SU-DHL-6 (cell line): ENCODE results near the gene ART1.

Experiments used
- H2AFZ ChIP-seq: fragments of 200-600 bp; sonication (generic); 2 replicates; pipeline ENCODE4 v1.6.1; 2014; ENCODE audit warnings: low read depth, mild to moderate bottlenecking, moderate library complexity, mixed read lengths, antibody characterized with exemption, low read length; ENCODE audit not compliant: severe bottlenecking
- H3F3A ChIP-seq: fragments of 200-600 bp; shearing (Covaris generic); 2 replicates; pipeline ENCODE4 v1.6.0; 2016; ENCODE audit warnings: antibody characterized with exemption, mild to moderate bottlenecking; ENCODE audit not compliant: insufficient read depth
- H3K27ac ChIP-seq: fragments of 200-600 bp; sonication (generic); 2 replicates; pipeline ENCODE4 v1.5.1; 2016; ENCODE audit warnings: low read depth, mild to moderate bottlenecking, low read length, moderate library complexity, mixed read lengths
- H3K27me3 ChIP-seq: fragments of 200-600 bp; sonication (generic), shearing (Covaris generic); 2 replicates; pipeline ENCODE4 v1.6.0; 2014; ENCODE audit warnings: mild to moderate bottlenecking, low read length
- H3K36me3 ChIP-seq: fragments of 200-600 bp; sonication (generic); 2 replicates; pipeline ENCODE4 v1.6.1; 2014; ENCODE audit warnings: mild to moderate bottlenecking, low read length, mixed read lengths
- H3K4me2 ChIP-seq: fragments of 300-600, 200-600 bp; shearing (Covaris generic), sonication (generic); 2 replicates; pipeline ENCODE4 v1.6.0; 2014; ENCODE audit warnings: low read length, low read depth, mild to moderate bottlenecking; ENCODE audit not compliant: poor library complexity, severe bottlenecking
- H3K4me3 ChIP-seq: fragments of 200-600 bp; sonication (generic); 2 replicates; pipeline ENCODE4 v1.5.1; 2014; ENCODE audit warnings: antibody characterized with exemption, low read length, mild to moderate bottlenecking, mixed read lengths; ENCODE audit not compliant: insufficient read depth, poor library complexity, severe bottlenecking
- H3K79me2 ChIP-seq: fragments of 200-600 bp; sonication (generic); 2 replicates; pipeline ENCODE4 v1.6.1; 2014; ENCODE audit warnings: mild to moderate bottlenecking, low read length, moderate library complexity; ENCODE audit not compliant: insufficient read depth
- H3K9ac ChIP-seq: fragments of 200-600 bp; sonication (generic); 2 replicates; pipeline ENCODE4 v1.7.0; 2014; ENCODE audit warnings: mild to moderate bottlenecking, low read length
- H3K9me2 ChIP-seq: fragments of 200-600 bp; sonication (generic); replicated peaks from 2 replicates; pipeline ENCODE4 v1.6.1; 2014; ENCODE audit warnings: low read length; ENCODE audit not compliant: insufficient read depth
- H3K9me3 ChIP-seq: fragments of 200-600 bp; sonication (generic); 2 replicates; pipeline ENCODE4 v1.6.1; 2014; ENCODE audit warnings: low read length, mixed read lengths; ENCODE audit not compliant: insufficient read depth
- H4K20me1 ChIP-seq: fragments of 200-600 bp; sonication (generic); 2 replicates; pipeline ENCODE4 v1.6.1; 2014; ENCODE audit warnings: low read depth, mild to moderate bottlenecking, antibody characterized with exemption, low read length, moderate library complexity, mixed read lengths
- EZH2phosphoT487 ChIP-seq: fragments of 200-600 bp; sonication (generic), shearing (Covaris generic); conservative IDR thresholded peaks from 2 replicates; pipeline ENCODE4 v1.6.1; 2018; ENCODE audit warnings: mild to moderate bottlenecking, antibody characterized with exemption, low read length, moderate library complexity, mixed read lengths
- TF ChIP-seq, protein P1 (sequence below): fragments of 200-600 bp; sonication (generic); IDR thresholded peaks from one replicate; pipeline ENCODE4 v1.5.1; 2017; ENCODE audit warnings: antibody characterized with exemption, mild to moderate bottlenecking, low read length, moderate library complexity; ENCODE audit not compliant: insufficient read depth, poor library complexity, severe bottlenecking

The ART1 gene

DNA sequence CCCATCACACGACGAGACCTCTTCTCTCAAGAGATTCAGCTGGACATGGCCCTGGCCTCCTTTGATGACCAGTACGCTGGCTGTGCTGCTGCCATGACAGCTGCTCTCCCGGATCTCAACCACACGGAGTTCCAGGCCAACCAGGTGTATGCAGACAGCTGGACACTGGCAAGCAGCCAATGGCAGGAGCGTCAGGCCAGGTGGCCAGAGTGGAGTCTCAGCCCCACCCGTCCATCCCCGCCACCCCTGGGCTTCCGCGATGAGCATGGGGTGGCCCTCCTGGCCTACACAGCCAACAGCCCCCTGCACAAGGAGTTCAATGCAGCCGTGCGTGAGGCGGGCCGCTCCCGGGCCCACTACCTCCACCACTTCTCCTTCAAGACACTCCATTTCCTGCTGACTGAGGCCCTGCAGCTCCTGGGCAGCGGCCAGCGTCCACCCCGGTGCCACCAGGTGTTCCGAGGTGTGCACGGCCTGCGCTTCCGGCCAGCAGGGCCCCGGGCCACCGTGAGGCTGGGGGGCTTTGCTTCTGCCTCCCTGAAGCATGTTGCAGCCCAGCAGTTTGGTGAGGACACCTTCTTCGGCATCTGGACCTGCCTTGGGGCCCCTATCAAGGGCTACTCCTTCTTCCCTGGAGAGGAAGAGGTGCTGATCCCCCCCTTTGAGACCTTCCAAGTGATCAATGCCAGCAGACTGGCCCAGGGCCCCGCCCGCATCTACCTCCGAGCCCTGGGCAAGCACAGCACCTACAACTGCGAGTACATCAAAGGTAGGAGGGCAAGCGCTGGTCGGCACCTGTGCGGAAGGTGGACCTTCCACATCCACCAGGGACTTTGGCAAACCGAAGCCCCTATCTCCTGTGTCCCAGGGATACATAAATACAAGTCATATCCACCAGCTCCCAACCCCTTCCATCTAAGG is 14.9 kb downstream of the ART1 start:
- no peak overlapping the region for H3K4me3 ChIP-seq
- no peak overlapping the region for H2AFZ ChIP-seq
- no peaks in the 10 kb centered on the region for H3K36me3 ChIP-seq
- H3K9me2 ChIP-seq: no peaks in the 10 kb centered on the region
- H3K79me2 ChIP-seq: no peaks in the 10 kb centered on the region
- no peak overlapping the region for H3K4me2 ChIP-seq
- no peak for TF ChIP-seq EZH2phosphoT487
- TF ChIP-seq, protein P1, sequence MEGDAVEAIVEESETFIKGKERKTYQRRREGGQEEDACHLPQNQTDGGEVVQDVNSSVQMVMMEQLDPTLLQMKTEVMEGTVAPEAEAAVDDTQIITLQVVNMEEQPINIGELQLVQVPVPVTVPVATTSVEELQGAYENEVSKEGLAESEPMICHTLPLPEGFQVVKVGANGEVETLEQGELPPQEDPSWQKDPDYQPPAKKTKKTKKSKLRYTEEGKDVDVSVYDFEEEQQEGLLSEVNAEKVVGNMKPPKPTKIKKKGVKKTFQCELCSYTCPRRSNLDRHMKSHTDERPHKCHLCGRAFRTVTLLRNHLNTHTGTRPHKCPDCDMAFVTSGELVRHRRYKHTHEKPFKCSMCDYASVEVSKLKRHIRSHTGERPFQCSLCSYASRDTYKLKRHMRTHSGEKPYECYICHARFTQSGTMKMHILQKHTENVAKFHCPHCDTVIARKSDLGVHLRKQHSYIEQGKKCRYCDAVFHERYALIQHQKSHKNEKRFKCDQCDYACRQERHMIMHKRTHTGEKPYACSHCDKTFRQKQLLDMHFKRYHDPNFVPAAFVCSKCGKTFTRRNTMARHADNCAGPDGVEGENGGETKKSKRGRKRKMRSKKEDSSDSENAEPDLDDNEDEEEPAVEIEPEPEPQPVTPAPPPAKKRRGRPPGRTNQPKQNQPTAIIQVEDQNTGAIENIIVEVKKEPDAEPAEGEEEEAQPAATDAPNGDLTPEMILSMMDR: no peak
- no peaks in the 10 kb centered on the region for H4K20me1 ChIP-seq
- H3K27ac ChIP-seq: no peak overlapping the region
- no peak overlapping the region for H3K9ac ChIP-seq
- no peaks in the 10 kb centered on the region for H3K9me3 ChIP-seq
- H3F3A ChIP-seq: no peaks in the 10 kb centered on the region
- H3K27me3 ChIP-seq: no peaks in the 10 kb centered on the region

DNA sequence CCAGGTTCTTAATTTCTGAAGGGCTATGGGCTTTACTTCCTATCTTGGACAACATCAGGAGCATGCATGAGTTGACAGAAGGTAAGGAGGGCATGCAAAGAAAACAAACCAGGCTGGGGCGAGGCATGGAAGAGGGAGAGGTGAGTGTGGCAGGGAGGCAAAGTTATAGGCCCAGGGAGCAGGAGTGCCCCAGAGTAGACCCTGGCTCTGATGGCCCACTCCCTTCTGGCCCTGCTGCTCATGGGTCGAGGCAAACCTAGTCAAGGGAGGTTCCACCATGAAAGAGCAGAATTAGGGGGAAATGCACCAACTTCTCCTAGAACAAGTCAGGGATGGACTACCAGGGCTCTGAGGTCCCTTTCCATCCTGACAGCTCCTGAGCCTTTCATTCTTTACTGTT is 16.0 kb downstream of the ART1 start:
- Histone ChIP-seq H2AFZ (no peak overlapping the region), H4K20me1 (no peaks in the 10 kb centered on the region), H3K27ac (no peak overlapping the region), H3F3A (no peaks in the 10 kb centered on the region), H3K4me2 (no peak overlapping the region), H3K9ac (no peak overlapping the region), H3K79me2 (no peaks in the 10 kb centered on the region), H3K36me3 (no peaks in the 10 kb centered on the region), H3K27me3 (no peaks in the 10 kb centered on the region), H3K4me3 (no peak overlapping the region), H3K9me3 (no peaks in the 10 kb centered on the region), H3K9me2 (no peaks in the 10 kb centered on the region)
- TF ChIP-seq, protein P1: no peak
- TF ChIP-seq EZH2phosphoT487: no peak

DNA sequence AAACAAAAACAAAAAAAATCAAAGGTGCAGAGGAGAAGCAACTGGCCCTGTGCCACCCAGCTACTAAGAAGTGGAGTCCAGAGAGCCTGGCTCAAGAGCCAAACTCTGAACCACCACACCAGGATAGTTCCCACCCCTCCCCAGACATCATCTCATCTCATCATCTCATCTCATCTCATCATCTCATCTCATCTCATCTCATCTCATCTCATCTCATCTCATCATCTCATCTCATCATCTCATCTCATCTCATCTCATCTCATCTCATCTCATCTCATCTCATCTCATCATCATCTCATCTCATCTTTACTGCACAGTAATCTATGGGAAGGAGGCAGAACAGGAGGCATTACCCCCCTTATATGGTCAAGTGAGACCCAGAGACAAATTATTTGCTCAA is 17.9 kb downstream of the ART1 start:
- H3K4me3 ChIP-seq: no peak overlapping the region
- H3K27me3 ChIP-seq: no peaks in the 10 kb centered on the region
- H3K79me2 ChIP-seq: no peaks in the 10 kb centered on the region
- no peaks in the 10 kb centered on the region for H3F3A ChIP-seq
- H3K36me3 ChIP-seq: no peaks in the 10 kb centered on the region
- H3K4me2 ChIP-seq: no peak overlapping the region
- no peaks in the 10 kb centered on the region for H3K9me2 ChIP-seq
- no peak overlapping the region for H3K27ac ChIP-seq
- no peak overlapping the region for H2AFZ ChIP-seq
- H4K20me1 ChIP-seq: no peaks in the 10 kb centered on the region
- no peak overlapping the region for H3K9ac ChIP-seq
- no peaks in the 10 kb centered on the region for H3K9me3 ChIP-seq
- TF ChIP-seq, protein P1: no peak
- no peak for TF ChIP-seq EZH2phosphoT487
